ENCODE data around the gene CENPP.

GRCh38 chr9:92598382-92598781 lies 272.6 kb downstream of the CENPP start:
- TF ChIP-seq CTCF (IDR thresholded peaks at IDR 0.05) (no peak), POLR2A (IDR thresholded peaks at IDR 0.05) (no peak)
